Caki2 (cell line): ENCODE data around the gene TECTA. TPM values are rescaled to one million over a fixed set of nuclear protein-coding genes. Genes with fewer than 3 reads are reported as not detected.
"Not testable (repeated sequence)": the region's sequence is repeated elsewhere in the genome, so short reads cannot be mapped to it uniquely, and the experiment has no call there.

Experiments used
- DNase-seq: peaks from one replicate; pipeline ENCODE4 v3.0.0-alpha.2; 2015; ENCODE audit warnings: low read depth
- in situ Hi-C: cut with HindIII; loops from 2 replicates; pipeline ENCODE4 v1.10.0; 2016; ENCODE audit warnings: low sequenced_read_pairs, low pct_unique_long_range_greater_than_20kb, mixed read lengths
- total RNA-seq: library from RNA; depleted of rRNA; stranded (reverse); fragments of >200 nt; shearing (Covaris generic); gene quantifications from 2 replicates; pipeline ENCODE4 v1.2.3, GENCODE V29; 2014; ENCODE audit warnings: low replicate concordance

TECTA gene
- total RNA-seq, 1 experiment from 2014 or later = 0.78 TPM

GRCh38 chr11:121089566-121089965 is 11.5 kb upstream of the TECTA start:
- no peak for DNase-seq
- in situ Hi-C loops = no loop called here

GRCh38 chr11:121090145-121090721 is 10.8 kb upstream of the TECTA start:
- DNase-seq = no peak
- in situ Hi-C loops = no loop called here

GRCh38 chr11:121091492-121092152 is 9.4 kb upstream of the TECTA start:
- no peak for DNase-seq
- in situ Hi-C loops = no loop called here

GRCh38 chr11:121095561-121095960 is 5.5 kb upstream of the TECTA start:
- DNase-seq = no peak
- in situ Hi-C loops = no loop called here

GRCh38 chr11:121099364-121099763 is 1.7 kb upstream of the TECTA start:
- in situ Hi-C loops = no loop called here
- no peak for DNase-seq

- in situ Hi-C loops = no loop called here
Observed at GRCh38 chr11:121099885-121100284, 1.2 kb upstream of the TECTA start.

GRCh38 chr11:121104312-121104762 is 3.3 kb downstream of the TECTA start:
- in situ Hi-C loops = no loop called here
- DNase-seq = no peak

More at GRCh38 chr11:121099885-121100284, 1.2 kb upstream of the TECTA start:
- DNase-seq = no peak

GRCh38 chr11:121105063-121105480 is 4.0 kb downstream of the TECTA start:
- in situ Hi-C loops = no loop called here
- no peak for DNase-seq

GRCh38 chr11:121105481-121106195 is 4.6 kb downstream of the TECTA start:
- DNase-seq = no peak
- in situ Hi-C loops = no loop called here

GRCh38 chr11:121106812-121107211 is 5.8 kb downstream of the TECTA start:
- no peak for DNase-seq
- in situ Hi-C loops = no loop called here

- no peak for DNase-seq
- in situ Hi-C loops = no loop called here
Observed at GRCh38 chr11:121108413-121108812, 7.4 kb downstream of the TECTA start.

- in situ Hi-C loops = no loop called here
- DNase-seq = no peak
Observed at GRCh38 chr11:121109471-121109870, 8.4 kb downstream of the TECTA start.

GRCh38 chr11:121109916-121110586 is 9.0 kb downstream of the TECTA start:
- no peak for DNase-seq
- in situ Hi-C loops = no loop called here

GRCh38 chr11:121110871-121111724 is 10.1 kb downstream of the TECTA start:
- in situ Hi-C loops = no loop called here
- DNase-seq = no peak

- DNase-seq = peak; percentile 51
- in situ Hi-C loops = no loop called here
Observed at GRCh38 chr11:121112498-121113455, 11.7 kb downstream of the TECTA start.

- DNase-seq = no peak
- in situ Hi-C loops = no loop called here
Observed at GRCh38 chr11:121113611-121114010, 12.6 kb downstream of the TECTA start.

- DNase-seq, in situ Hi-C loops: not testable (repeated sequence)
Observed at GRCh38 chr11:121115024-121115423, 14.0 kb downstream of the TECTA start.
